Adrenal gland (tissue), 5 donors: Measurements from ENCODE around the gene DNAJC15.

ENCODE experiments used
- POLR2A ChIP-seq, 2 donors: fragments of 450-650 bp; IDR thresholded peaks; one replicate each; pipeline ENCODE4 v1.6.1; 2017; ENCODE audit warnings: antibody characterized with exemption in 2 of 2, mild to moderate bottlenecking in 2 of 2, moderate library complexity in 1 of 2
- TF ChIP-seq, protein P1 (sequence below), 6 experiments: fragments of 450-650 bp in 4 of 6; fragments of 200-600 bp in 2 of 6; sonication (generic) in 1 of 6; IDR thresholded peaks; 1 replicate in 5 of 6; 2 replicates in 1 of 6; pipeline versions ENCODE4 v1.5.1 to v1.8.0; 2016 to 2021; ENCODE audit warnings: antibody characterized with exemption in 6 of 6, mild to moderate bottlenecking in 2 of 6, moderate library complexity in 1 of 6
- donor health status: DM: no; HTN: no; CAD: no.

DNA sequence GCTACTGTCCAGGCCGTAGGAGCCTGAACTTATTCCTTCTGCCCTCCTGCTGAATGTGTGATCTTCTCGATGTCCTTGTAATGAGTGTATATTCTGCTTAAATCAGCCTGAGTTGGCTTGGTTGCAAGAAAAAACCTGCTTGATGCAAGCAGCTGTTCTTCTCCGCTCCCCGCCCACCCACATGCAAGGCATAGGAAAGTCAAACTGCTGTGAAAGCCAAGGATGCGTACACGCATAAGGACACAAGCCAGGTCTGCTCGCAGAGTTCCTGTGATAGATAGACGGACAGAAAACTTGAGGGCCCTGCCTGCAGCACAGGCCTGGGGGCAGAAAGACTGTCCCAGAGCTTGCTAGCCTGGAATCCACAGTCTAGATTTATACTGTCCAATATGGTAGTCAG lies 101.1 kb downstream of the DNAJC15 start:
- TF ChIP-seq, protein P1, sequence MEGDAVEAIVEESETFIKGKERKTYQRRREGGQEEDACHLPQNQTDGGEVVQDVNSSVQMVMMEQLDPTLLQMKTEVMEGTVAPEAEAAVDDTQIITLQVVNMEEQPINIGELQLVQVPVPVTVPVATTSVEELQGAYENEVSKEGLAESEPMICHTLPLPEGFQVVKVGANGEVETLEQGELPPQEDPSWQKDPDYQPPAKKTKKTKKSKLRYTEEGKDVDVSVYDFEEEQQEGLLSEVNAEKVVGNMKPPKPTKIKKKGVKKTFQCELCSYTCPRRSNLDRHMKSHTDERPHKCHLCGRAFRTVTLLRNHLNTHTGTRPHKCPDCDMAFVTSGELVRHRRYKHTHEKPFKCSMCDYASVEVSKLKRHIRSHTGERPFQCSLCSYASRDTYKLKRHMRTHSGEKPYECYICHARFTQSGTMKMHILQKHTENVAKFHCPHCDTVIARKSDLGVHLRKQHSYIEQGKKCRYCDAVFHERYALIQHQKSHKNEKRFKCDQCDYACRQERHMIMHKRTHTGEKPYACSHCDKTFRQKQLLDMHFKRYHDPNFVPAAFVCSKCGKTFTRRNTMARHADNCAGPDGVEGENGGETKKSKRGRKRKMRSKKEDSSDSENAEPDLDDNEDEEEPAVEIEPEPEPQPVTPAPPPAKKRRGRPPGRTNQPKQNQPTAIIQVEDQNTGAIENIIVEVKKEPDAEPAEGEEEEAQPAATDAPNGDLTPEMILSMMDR (IDR thresholded peaks at IDR 0.05): no peak
- TF ChIP-seq POLR2A (IDR thresholded peaks at IDR 0.05): no peak
